ENCODE results near the gene IGSF3.
"Not testable (repeated sequence)": the region's sequence is repeated elsewhere in the genome, so short reads cannot be mapped to it uniquely, and the experiment has no call there.

- TF ChIP-seq ZNF274 (IDR thresholded peaks at IDR 0.05; ENCODE audit: low read depth, low read length); YY1 (IDR thresholded peaks at IDR 0.05; ENCODE audit: insufficient read depth, insufficient read length); SUZ12 (IDR thresholded peaks at IDR 0.05; ENCODE audit: extremely low read depth, insufficient read depth, insufficient read length): not testable (repeated sequence)
These were observed 68.2 kb downstream of the IGSF3 start for GRCh38 chr1:116599369-116599768.

Data from NT2/D1 (cell line).